ENCODE measurements around the gene TLE6.

Gene TLE6

GRCh38 chr19:3024509-3024869 lies 47.1 kb downstream of the TLE6 start:
- no peaks in the 10 kb centered on the region for H3K79me2 ChIP-seq (ENCODE audit: insufficient read depth, low read length)
- H3K4me3 ChIP-seq (ENCODE audit: low read depth in 1 of 2, low read length in 2 of 2), result no peak overlapping the region
- H3K4me2 ChIP-seq (ENCODE audit: insufficient read depth, low read length), result no peak overlapping the region
- no peak for TF ChIP-seq EZH2 (IDR thresholded peaks at IDR 0.05; ENCODE audit: borderline replicate concordance, low read depth, low read length, severe bottlenecking)
- TF ChIP-seq, protein P1, sequence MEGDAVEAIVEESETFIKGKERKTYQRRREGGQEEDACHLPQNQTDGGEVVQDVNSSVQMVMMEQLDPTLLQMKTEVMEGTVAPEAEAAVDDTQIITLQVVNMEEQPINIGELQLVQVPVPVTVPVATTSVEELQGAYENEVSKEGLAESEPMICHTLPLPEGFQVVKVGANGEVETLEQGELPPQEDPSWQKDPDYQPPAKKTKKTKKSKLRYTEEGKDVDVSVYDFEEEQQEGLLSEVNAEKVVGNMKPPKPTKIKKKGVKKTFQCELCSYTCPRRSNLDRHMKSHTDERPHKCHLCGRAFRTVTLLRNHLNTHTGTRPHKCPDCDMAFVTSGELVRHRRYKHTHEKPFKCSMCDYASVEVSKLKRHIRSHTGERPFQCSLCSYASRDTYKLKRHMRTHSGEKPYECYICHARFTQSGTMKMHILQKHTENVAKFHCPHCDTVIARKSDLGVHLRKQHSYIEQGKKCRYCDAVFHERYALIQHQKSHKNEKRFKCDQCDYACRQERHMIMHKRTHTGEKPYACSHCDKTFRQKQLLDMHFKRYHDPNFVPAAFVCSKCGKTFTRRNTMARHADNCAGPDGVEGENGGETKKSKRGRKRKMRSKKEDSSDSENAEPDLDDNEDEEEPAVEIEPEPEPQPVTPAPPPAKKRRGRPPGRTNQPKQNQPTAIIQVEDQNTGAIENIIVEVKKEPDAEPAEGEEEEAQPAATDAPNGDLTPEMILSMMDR (IDR thresholded peaks at IDR 0.05; ENCODE audit: borderline replicate concordance, extremely low read depth, low read length, poor library complexity, severe bottlenecking), result no peak
- H3K36me3 ChIP-seq (ENCODE audit: insufficient read depth, low read length), result no peaks in the 10 kb centered on the region
- H3K27ac ChIP-seq (ENCODE audit: low read length), result no peak overlapping the region
- peaks cover 19% of the 10 kb centered on the region for H3K4me1 ChIP-seq (ENCODE audit: insufficient read depth, low read length)
- no peaks in the 10 kb centered on the region for H4K20me1 ChIP-seq (ENCODE audit: insufficient read depth, low read length)
- H2AFZ ChIP-seq (ENCODE audit: low read depth, low read length), result no peak overlapping the region
- ATAC-seq (ENCODE audit: insufficient read depth, low read depth) (no peak), DNase-seq (no peak)
- H3K9me3 ChIP-seq (ENCODE audit: insufficient read depth, low read length, severe bottlenecking), result no peaks in the 10 kb centered on the region
- H3K27me3 ChIP-seq (ENCODE audit: insufficient read depth, low read length, poor library complexity), result peaks cover 10% of the 10 kb centered on the region
- no peak overlapping the region for H3K9ac ChIP-seq (ENCODE audit: low read depth, low read length)

GRCh38 chr19:3024870-3025548 lies 47.6 kb downstream of the TLE6 start:
- ATAC-seq (ENCODE audit: insufficient read depth, low read depth) (no peak), DNase-seq (no peak)
- H3K27me3 ChIP-seq (ENCODE audit: insufficient read depth, low read length, poor library complexity), result peaks cover 16% of the 10 kb centered on the region
- H3K4me1 ChIP-seq (ENCODE audit: insufficient read depth, low read length), result peaks cover 21% of the 10 kb centered on the region
- TF ChIP-seq, protein P1 (IDR thresholded peaks at IDR 0.05; ENCODE audit: borderline replicate concordance, extremely low read depth, low read length, poor library complexity, severe bottlenecking), result no peak
- TF ChIP-seq EZH2 (IDR thresholded peaks at IDR 0.05; ENCODE audit: borderline replicate concordance, low read depth, low read length, severe bottlenecking), result no peak
- no peak overlapping the region for H3K4me2 ChIP-seq (ENCODE audit: insufficient read depth, low read length)
- no peak overlapping the region for H3K27ac ChIP-seq (ENCODE audit: low read length)
- H3K79me2 ChIP-seq (ENCODE audit: insufficient read depth, low read length), result no peaks in the 10 kb centered on the region
- no peaks in the 10 kb centered on the region for H3K36me3 ChIP-seq (ENCODE audit: insufficient read depth, low read length)
- H4K20me1 ChIP-seq (ENCODE audit: insufficient read depth, low read length), result no peaks in the 10 kb centered on the region
- H2AFZ ChIP-seq (ENCODE audit: low read depth, low read length), result no peak overlapping the region
- H3K4me3 ChIP-seq (ENCODE audit: low read depth in 1 of 2, low read length in 2 of 2), result no peak overlapping the region
- H3K9me3 ChIP-seq (ENCODE audit: insufficient read depth, low read length, severe bottlenecking), result no peaks in the 10 kb centered on the region
- no peak overlapping the region for H3K9ac ChIP-seq (ENCODE audit: low read depth, low read length)

DNA sequence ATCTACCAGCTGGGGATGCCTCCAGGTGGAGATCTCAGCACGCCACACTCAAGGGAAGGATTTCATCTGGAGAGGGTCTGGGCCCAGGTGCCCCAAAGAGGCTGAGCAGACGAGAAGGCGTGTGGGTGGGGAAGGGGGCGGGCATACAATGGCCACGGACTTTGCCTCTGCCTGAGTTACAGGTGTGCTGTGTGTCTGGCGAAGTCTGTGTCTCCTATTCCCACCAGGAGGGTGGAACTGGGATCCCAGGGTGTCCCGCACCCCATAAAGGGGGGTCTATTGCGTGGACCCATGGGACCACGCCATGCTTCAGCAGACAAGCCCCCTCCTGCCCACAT lies 48.2 kb downstream of the TLE6 start:
- Histone ChIP-seq H3K36me3 (ENCODE audit: insufficient read depth, low read length) (no peaks in the 10 kb centered on the region), H3K4me2 (ENCODE audit: insufficient read depth, low read length) (no peak overlapping the region), H3K4me1 (ENCODE audit: insufficient read depth, low read length) (peaks cover 21% of the 10 kb centered on the region), H3K27me3 (ENCODE audit: insufficient read depth, low read length, poor library complexity) (peaks cover 21% of the 10 kb centered on the region), H3K79me2 (ENCODE audit: insufficient read depth, low read length) (no peaks in the 10 kb centered on the region), H4K20me1 (ENCODE audit: insufficient read depth, low read length) (no peaks in the 10 kb centered on the region), H3K9ac (ENCODE audit: low read depth, low read length) (no peak overlapping the region), H3K4me3 (ENCODE audit: low read depth in 1 of 2, low read length in 2 of 2) (no peak overlapping the region), H3K9me3 (ENCODE audit: insufficient read depth, low read length, severe bottlenecking) (no peaks in the 10 kb centered on the region), H3K27ac (ENCODE audit: low read length) (no peak overlapping the region), H2AFZ (ENCODE audit: low read depth, low read length) (no peak overlapping the region)
- ATAC-seq (ENCODE audit: insufficient read depth, low read depth), result no peak
- no peak for DNase-seq
- TF ChIP-seq, protein P1 (IDR thresholded peaks at IDR 0.05; ENCODE audit: borderline replicate concordance, extremely low read depth, low read length, poor library complexity, severe bottlenecking), result no peak
- no peak for TF ChIP-seq EZH2 (IDR thresholded peaks at IDR 0.05; ENCODE audit: borderline replicate concordance, low read depth, low read length, severe bottlenecking)
